ENCODE measurements around the gene NR1H4. TPM values are rescaled to one million over a fixed set of nuclear protein-coding genes. Genes with fewer than 3 reads are reported as not detected.

The NR1H4 gene
- total and polyA plus RNA-seq, 9 of the 15 experiments (the other 6 are each of a cell fraction or from before 2014, with no cell fraction given) = 0.03 TPM; not detected in 8

DNA sequence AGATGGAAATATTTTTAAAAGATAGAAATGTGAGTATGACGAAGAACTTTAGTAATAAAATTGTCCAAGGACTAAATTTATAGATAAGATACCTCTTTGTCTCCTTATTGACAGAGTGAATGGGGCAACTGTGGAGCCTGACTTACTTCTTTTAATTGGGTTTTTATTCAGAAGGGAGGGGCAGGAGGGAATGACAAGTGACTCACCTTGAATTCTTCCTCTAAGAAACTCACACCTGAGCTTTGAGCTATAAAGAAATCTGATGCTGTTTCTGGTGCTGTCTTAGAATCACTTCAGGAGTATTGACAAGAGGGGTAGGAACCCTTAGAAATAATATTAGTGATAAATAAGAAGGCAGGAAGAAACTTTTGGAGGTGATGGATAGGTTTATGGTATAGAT, 951 bp downstream of the NR1H4 start:
- no peaks in the 10 kb centered on the region for H4K20me1 ChIP-seq (replicated peaks; ENCODE audit: control insufficient read depth, insufficient read depth, low read length)
- FAIRE-seq (no peak), DNase-seq (ENCODE audit: extremely low read depth in 1 of 4, low spot score in 3 of 4) (no peak), ATAC-seq (no peak)
- H3K4me2 ChIP-seq (ENCODE audit: insufficient read depth, low read length) = no peak overlapping the region
- no peaks in the 10 kb centered on the region; a peak in 1 of 5 replicates for H3K27me3 ChIP-seq (ENCODE audit: control insufficient read depth in 2 of 2, insufficient read depth in 2 of 2, low read length in 2 of 2)
- H3K9me1 ChIP-seq (ENCODE audit: control insufficient read depth, insufficient read depth, low read length) = no peaks in the 10 kb centered on the region
- no peak overlapping the region for H2AFZ ChIP-seq (ENCODE audit: low read depth, low read length)
- TF ChIP-seq ZNF77 (CRISPR knock-in tag; IDR thresholded peaks at IDR 0.05) (no peak), PYGO2 (tag; IDR thresholded peaks at IDR 0.05) (no peak), SMARCE1 (IDR thresholded peaks at IDR 0.05) (no peak), FOS (IDR thresholded peaks at IDR 0.05; ENCODE audit: extremely low read depth, insufficient read length) (no peak), ZNF512 (tag; IDR thresholded peaks at IDR 0.05) (no peak), ZNF280A (IDR thresholded peaks at IDR 0.05; ENCODE audit: low read depth, partially characterized antibody) (no peak)
- TF ChIP-seq, protein P1, sequence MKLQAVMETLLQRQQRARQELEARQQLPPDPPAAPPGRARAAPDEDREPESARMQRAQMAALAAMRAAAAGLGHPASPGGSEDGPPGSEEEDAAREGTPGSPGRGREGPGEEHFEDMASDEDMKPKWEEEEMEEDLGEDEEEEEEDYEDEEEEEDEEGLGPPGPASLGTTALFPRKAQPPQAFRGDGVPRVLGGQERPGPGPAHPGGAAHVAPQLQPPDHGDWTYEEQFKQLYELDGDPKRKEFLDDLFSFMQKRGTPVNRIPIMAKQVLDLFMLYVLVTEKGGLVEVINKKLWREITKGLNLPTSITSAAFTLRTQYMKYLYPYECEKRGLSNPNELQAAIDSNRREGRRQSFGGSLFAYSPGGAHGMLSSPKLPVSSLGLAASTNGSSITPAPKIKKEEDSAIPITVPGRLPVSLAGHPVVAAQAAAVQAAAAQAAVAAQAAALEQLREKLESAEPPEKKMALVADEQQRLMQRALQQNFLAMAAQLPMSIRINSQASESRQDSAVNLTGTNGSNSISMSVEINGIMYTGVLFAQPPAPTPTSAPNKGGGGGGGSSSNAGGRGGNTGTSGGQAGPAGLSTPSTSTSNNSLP (IDR thresholded peaks at IDR 0.05; ENCODE audit: borderline replicate concordance, low read depth, low read length) = no peak
- H3K4me1 ChIP-seq (replicated peaks in 1 of 2; ENCODE audit: control insufficient read depth in 2 of 2, insufficient read depth in 2 of 2, low read length in 2 of 2) = no peaks in the 10 kb centered on the region
- no peak overlapping the region for H3K4me3 ChIP-seq
- ChIA-PET CTCF (ENCODE audit: low intra/inter-chr PET ratio) (no interaction called here), POLR2A (no interaction called here)
- no TSS peak for BruUV-seq (replicated peaks)
- intact Hi-C loops (cut with micrococcal nuclease) (loop anchor here (5.0 kb wide), 1 partner anchor 127 kb away; no protein-coding TSS in a partner anchor), in situ Hi-C loops (cut with MboI) (no loop called here)
- H3K79me2 ChIP-seq (ENCODE audit: control insufficient read depth, insufficient read depth, low read length) = no peaks in the 10 kb centered on the region
- WGBS (ENCODE audit: insufficient coverage, low coverage, missing lambda C conversion rate) = 0% methylated on average over 1 of the region's 1 CpG
- no peaks in the 10 kb centered on the region for H3K9me3 ChIP-seq (replicated peaks; ENCODE audit: control insufficient read depth, insufficient read depth, low read depth, low read length)
- no peak overlapping the region for H3K9ac ChIP-seq (ENCODE audit: insufficient read depth in 1 of 2, low read depth in 2 of 2, low read length in 2 of 2)
- H3K36me3 ChIP-seq (ENCODE audit: control insufficient read depth, insufficient read depth, low read length) = no peaks in the 10 kb centered on the region
- no peak overlapping the region for H3K27ac ChIP-seq (ENCODE audit: extremely low read depth, low read depth, low read length)

All from K562 (cell line).